Panc1 (cell line): ENCODE results near the gene C1orf167. TPM values are rescaled to one million over a fixed set of nuclear protein-coding genes. Genes with fewer than 3 reads are reported as not detected.

ENCODE experiments used
- ATAC-seq: fragments of 200-7000 bp; cut with Tn5 transposase; 2 replicates; pipeline ENCODE4 v1.9.1; 2020; ENCODE audit warnings: mild to moderate bottlenecking, moderate library complexity
- BruUV-seq: library from RNA; stranded (reverse); fragments of 400-500 nt; replicated peaks from 2 replicates; lab custom pipeline; 2021; lab: Mats Ljungman, UMichigan
- CTCF ChIA-PET: fragments of 300-600 bp; sonication (Branson Sonifier 250); formaldehyde crosslinking; loops from one replicate; lab custom pipeline; 2022; ENCODE audit warnings: antibody characterized with exemption; lab: Charles Lee
- POLR2A ChIA-PET: fragments of 300-600 bp; sonication (Branson Sonifier 250); formaldehyde crosslinking; loops from one replicate; lab custom pipeline; 2022; ENCODE audit warnings: antibody characterized with exemption; lab: Charles Lee
- DNase-seq: peaks from one replicate; pipeline ENCODE4 v3.0.0-alpha.2; 2010; ENCODE audit warnings: low read depth, low spot score
- H3K27ac ChIP-seq: 2 replicates; pipeline ENCODE4 v1.5.1; 2011; ENCODE audit warnings: mild to moderate bottlenecking, low read length, inconsistent platforms
- H3K27me3 ChIP-seq: fragments of 200-500 bp; sonication (Bioruptor generic); 2 replicates; pipeline ENCODE4 v1.6.0; 2014; ENCODE audit warnings: low read length, inconsistent platforms; ENCODE audit not compliant: control insufficient read depth, insufficient read depth
- H3K36me3 ChIP-seq: fragments of 200-500 bp; sonication (Bioruptor generic); 2 replicates; pipeline ENCODE4 v1.5.1; 2014; ENCODE audit warnings: inconsistent platforms, mild to moderate bottlenecking, low read length, moderate library complexity; ENCODE audit not compliant: control insufficient read depth, insufficient read depth
- H3K4me1 ChIP-seq: 2 replicates; pipeline ENCODE4 v1.5.1; 2011; ENCODE audit warnings: inconsistent platforms, mild to moderate bottlenecking, low read length, moderate library complexity; ENCODE audit not compliant: control insufficient read depth, insufficient read depth
- H3K4me3 ChIP-seq, 2 experiments: 2 replicates each; pipeline ENCODE4 v1.5.1; 2011 to 2012; ENCODE audit warnings: low read depth in 2 of 2, low read length in 2 of 2, mild to moderate bottlenecking in 2 of 2, inconsistent platforms in 1 of 2, moderate library complexity in 1 of 2
- H3K9me3 ChIP-seq: fragments of 200-500 bp; sonication (Bioruptor generic); 2 replicates; pipeline ENCODE4 v1.5.1; 2014; ENCODE audit warnings: low read depth, mild to moderate bottlenecking, inconsistent platforms, low read length, moderate library complexity; ENCODE audit not compliant: control insufficient read depth, insufficient read depth
- POLR2AphosphoS5 ChIP-seq: IDR thresholded peaks from 2 replicates; pipeline ENCODE4 v1.6.1; 2012; ENCODE audit warnings: mild to moderate bottlenecking, low read depth, low read length, moderate library complexity
- SIN3A ChIP-seq: IDR thresholded peaks from 2 replicates; pipeline ENCODE4 v1.6.1; 2012; ENCODE audit warnings: low read depth, mild to moderate bottlenecking, low read length, moderate library complexity, borderline replicate concordance; ENCODE audit not compliant: insufficient read depth
- TCF7L2 ChIP-seq: IDR thresholded peaks from 2 replicates; pipeline ENCODE4 v1.6.1; 2011; ENCODE audit warnings: mild to moderate bottlenecking, low read depth, low read length, inconsistent platforms
- in situ Hi-C: cut with HindIII; loops from 2 replicates; pipeline ENCODE4 v1.10.0; 2016; ENCODE audit warnings: low sequenced_read_pairs, low pct_unique_long_range_greater_than_20kb
- intact Hi-C: fragments of 100-400 bp; cut with micrococcal nuclease; formaldehyde crosslinking; loops from one replicate; pipeline ENCODE4 v1.10.0; 2022; ENCODE audit not compliant: unreplicated experiment
- total RNA-seq: library from RNA; stranded (reverse); gene quantifications from one replicate; pipeline ENCODE4 v1.2.1, GENCODE V29; 2021; ENCODE audit not compliant: unreplicated experiment
- TF ChIP-seq, protein P1 (sequence below), 2 experiments: IDR thresholded peaks; 2 replicates each; pipeline ENCODE4 v1.6.1; 2011 to 2012; ENCODE audit warnings: low read depth in 2 of 2, control low read depth in 1 of 2, low read length in 1 of 2, mild to moderate bottlenecking in 1 of 2, moderate library complexity in 1 of 2; ENCODE audit not compliant: insufficient read depth in 1 of 2
- TF ChIP-seq, protein P2 (sequence below): fragments of 450-650 bp; IDR thresholded peaks from 2 replicates; pipeline ENCODE4 v1.5.1; 2017; ENCODE audit warnings: mild to moderate bottlenecking

The C1orf167 gene
- total RNA-seq, 1 experiment from 2014 or later: not detected

DNA sequence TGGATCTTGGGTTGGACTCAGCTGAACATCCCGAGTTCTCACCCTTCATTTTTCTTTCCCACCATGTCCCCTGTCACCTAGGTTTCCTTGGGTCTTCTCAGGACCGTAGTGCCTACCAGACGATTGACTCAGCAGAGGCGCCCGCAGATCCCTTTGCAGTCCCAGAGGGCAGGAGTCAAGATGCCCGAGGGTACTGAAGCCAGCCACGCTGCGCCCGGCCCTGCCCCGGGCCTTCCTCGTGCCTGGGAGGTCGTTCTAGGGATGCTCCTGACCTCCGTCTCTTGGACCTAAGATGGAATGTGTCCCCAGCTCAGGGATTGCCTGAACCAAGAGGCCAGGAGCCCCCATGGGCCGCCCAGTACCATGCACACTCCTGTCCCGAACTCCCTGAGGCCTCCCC, 12.0 kb upstream of the C1orf167 start:
- no peaks in the 10 kb centered on the region for H3K9me3 ChIP-seq
- TF ChIP-seq SIN3A: no peak
- no peak for TF ChIP-seq POLR2AphosphoS5
- TF ChIP-seq TCF7L2: no peak
- TF ChIP-seq, protein P1, sequence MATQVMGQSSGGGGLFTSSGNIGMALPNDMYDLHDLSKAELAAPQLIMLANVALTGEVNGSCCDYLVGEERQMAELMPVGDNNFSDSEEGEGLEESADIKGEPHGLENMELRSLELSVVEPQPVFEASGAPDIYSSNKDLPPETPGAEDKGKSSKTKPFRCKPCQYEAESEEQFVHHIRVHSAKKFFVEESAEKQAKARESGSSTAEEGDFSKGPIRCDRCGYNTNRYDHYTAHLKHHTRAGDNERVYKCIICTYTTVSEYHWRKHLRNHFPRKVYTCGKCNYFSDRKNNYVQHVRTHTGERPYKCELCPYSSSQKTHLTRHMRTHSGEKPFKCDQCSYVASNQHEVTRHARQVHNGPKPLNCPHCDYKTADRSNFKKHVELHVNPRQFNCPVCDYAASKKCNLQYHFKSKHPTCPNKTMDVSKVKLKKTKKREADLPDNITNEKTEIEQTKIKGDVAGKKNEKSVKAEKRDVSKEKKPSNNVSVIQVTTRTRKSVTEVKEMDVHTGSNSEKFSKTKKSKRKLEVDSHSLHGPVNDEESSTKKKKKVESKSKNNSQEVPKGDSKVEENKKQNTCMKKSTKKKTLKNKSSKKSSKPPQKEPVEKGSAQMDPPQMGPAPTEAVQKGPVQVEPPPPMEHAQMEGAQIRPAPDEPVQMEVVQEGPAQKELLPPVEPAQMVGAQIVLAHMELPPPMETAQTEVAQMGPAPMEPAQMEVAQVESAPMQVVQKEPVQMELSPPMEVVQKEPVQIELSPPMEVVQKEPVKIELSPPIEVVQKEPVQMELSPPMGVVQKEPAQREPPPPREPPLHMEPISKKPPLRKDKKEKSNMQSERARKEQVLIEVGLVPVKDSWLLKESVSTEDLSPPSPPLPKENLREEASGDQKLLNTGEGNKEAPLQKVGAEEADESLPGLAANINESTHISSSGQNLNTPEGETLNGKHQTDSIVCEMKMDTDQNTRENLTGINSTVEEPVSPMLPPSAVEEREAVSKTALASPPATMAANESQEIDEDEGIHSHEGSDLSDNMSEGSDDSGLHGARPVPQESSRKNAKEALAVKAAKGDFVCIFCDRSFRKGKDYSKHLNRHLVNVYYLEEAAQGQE (IDR thresholded peaks at IDR 0.05; ENCODE audit: insufficient read depth in 1 of 2, low read depth in 2 of 2, low read length in 1 of 2): no peak
- TF ChIP-seq, protein P2, sequence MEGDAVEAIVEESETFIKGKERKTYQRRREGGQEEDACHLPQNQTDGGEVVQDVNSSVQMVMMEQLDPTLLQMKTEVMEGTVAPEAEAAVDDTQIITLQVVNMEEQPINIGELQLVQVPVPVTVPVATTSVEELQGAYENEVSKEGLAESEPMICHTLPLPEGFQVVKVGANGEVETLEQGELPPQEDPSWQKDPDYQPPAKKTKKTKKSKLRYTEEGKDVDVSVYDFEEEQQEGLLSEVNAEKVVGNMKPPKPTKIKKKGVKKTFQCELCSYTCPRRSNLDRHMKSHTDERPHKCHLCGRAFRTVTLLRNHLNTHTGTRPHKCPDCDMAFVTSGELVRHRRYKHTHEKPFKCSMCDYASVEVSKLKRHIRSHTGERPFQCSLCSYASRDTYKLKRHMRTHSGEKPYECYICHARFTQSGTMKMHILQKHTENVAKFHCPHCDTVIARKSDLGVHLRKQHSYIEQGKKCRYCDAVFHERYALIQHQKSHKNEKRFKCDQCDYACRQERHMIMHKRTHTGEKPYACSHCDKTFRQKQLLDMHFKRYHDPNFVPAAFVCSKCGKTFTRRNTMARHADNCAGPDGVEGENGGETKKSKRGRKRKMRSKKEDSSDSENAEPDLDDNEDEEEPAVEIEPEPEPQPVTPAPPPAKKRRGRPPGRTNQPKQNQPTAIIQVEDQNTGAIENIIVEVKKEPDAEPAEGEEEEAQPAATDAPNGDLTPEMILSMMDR: no peak
- no peak overlapping the region for H3K27ac ChIP-seq
- in situ Hi-C loops (no loop called here), intact Hi-C loops (no loop called here)
- no peaks in the 10 kb centered on the region for H3K4me1 ChIP-seq
- DNase-seq (no peak), ATAC-seq (no peak)
- CTCF ChIA-PET: no interaction called here
- BruUV-seq: no TSS peak
- no peaks in the 10 kb centered on the region; the same call in 1 of the 2 replicates for H3K36me3 ChIP-seq
- no peak overlapping the region for H3K4me3 ChIP-seq
- POLR2A ChIA-PET: no interaction called here
- no peaks in the 10 kb centered on the region for H3K27me3 ChIP-seq

DNA sequence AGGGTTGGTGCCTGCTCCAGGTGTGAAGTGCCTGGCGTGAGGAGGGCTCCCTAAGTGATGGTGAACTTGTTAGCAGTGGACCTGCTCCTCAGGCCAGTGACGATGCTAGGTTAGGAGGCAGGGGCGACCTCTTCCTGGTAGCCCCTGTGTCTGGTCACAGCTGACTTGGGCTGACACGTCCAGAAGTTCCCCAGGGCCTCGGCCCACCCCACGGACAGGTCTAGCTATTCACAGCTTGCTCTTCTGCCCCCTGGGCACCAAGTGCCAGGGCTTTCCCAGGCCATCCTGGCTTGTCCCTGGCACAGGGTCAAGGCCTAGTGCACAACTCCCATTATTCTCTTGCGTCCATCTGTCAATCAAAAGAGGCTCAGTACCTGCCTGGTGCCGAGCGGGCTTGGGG, 10.9 kb upstream of the C1orf167 start:
- Histone ChIP-seq H3K27me3 (no peaks in the 10 kb centered on the region), H3K4me3 (no peak overlapping the region), H3K4me1 (no peaks in the 10 kb centered on the region), H3K36me3 (no peaks in the 10 kb centered on the region), H3K9me3 (no peaks in the 10 kb centered on the region), H3K27ac (no peak overlapping the region)
- DNase-seq (no peak), ATAC-seq (no peak)
- ChIA-PET CTCF (interaction anchor here (0.6 to 0.7 kb wide), 2 partner anchors 107 to 451 kb away, joined by 3 to 7 read pairs; no protein-coding TSS in a partner anchor), POLR2A (no interaction called here)
- in situ Hi-C loops: no loop called here
- intact Hi-C loops: no loop called here
- TF ChIP-seq POLR2AphosphoS5: no peak
- TF ChIP-seq SIN3A: no peak
- TF ChIP-seq TCF7L2: no peak
- TF ChIP-seq, protein P2: no peak
- TF ChIP-seq, protein P1 (IDR thresholded peaks at IDR 0.05; ENCODE audit: insufficient read depth in 1 of 2, low read depth in 2 of 2, low read length in 1 of 2): no peak
- BruUV-seq: no TSS peak
